Astrocyte of the spinal cord (primary cell): ENCODE results near the gene ZFAND3.

Source experiments
- DNase-seq: peaks from one replicate; pipeline ENCODE4 v3.0.0; 2011; ENCODE audit warnings: low read depth, low spot score
- H3K4me3 ChIP-seq: 2 replicates; pipeline ENCODE4 v1.5.1; 2011; ENCODE audit warnings: low read depth, mild to moderate bottlenecking, low read length, moderate library complexity
- in situ Hi-C: cut with HindIII; loops from 2 replicates; pipeline ENCODE4 v1.10.0; 2017; ENCODE audit warnings: low sequenced_read_pairs
- TF ChIP-seq, protein P1 (sequence below): IDR thresholded peaks from 2 replicates; pipeline ENCODE4 v1.5.1; 2012; ENCODE audit warnings: low read depth, mild to moderate bottlenecking, low read length, inconsistent platforms

ZFAND3 gene

DNA sequence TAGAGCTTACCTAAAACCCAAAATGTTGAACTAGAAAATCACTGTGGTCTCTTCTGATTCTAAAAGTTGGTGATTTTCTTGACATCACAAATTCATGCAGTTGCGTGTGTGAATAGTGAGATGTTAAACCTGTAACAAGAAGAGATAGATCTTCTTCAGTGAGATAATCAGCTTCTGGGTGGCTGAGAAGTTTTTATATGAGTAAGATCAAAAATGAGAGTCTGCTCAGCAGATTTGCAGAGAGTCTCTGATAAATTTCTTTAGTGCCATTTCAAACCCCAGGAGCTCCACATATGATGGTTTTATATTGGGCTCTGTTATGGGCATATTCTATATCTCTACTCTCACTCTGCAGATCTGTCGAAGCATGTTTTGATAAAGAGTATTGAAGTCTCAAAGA lies 185.4 kb downstream of the ZFAND3 start:
- DNase-seq, result no peak
- in situ Hi-C loops, result no loop called here
- TF ChIP-seq, protein P1, sequence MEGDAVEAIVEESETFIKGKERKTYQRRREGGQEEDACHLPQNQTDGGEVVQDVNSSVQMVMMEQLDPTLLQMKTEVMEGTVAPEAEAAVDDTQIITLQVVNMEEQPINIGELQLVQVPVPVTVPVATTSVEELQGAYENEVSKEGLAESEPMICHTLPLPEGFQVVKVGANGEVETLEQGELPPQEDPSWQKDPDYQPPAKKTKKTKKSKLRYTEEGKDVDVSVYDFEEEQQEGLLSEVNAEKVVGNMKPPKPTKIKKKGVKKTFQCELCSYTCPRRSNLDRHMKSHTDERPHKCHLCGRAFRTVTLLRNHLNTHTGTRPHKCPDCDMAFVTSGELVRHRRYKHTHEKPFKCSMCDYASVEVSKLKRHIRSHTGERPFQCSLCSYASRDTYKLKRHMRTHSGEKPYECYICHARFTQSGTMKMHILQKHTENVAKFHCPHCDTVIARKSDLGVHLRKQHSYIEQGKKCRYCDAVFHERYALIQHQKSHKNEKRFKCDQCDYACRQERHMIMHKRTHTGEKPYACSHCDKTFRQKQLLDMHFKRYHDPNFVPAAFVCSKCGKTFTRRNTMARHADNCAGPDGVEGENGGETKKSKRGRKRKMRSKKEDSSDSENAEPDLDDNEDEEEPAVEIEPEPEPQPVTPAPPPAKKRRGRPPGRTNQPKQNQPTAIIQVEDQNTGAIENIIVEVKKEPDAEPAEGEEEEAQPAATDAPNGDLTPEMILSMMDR, result no peak
- H3K4me3 ChIP-seq, result no peak overlapping the region

DNA sequence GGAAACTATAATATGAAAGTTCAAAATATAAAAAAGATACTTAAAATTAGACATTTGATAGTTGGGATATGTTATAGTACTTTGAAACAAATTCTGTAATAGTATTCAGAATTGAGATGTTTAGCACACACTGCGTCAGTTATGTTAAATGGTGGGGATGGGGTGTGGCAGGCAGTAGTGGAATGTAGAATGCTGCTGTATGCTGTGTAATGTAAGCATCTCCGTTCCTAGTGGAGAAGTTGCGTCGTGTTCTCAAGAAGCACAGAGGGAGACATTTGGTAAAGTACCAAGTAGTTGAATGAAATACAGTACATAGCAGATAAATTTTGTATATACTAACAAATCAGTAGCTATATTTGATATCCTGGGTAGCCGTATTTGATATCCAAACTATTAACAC lies 192.4 kb downstream of the ZFAND3 start:
- H3K4me3 ChIP-seq, result no peak overlapping the region
- in situ Hi-C loops, result no loop called here
- TF ChIP-seq, protein P1, result no peak
- DNase-seq, result no peak

DNA sequence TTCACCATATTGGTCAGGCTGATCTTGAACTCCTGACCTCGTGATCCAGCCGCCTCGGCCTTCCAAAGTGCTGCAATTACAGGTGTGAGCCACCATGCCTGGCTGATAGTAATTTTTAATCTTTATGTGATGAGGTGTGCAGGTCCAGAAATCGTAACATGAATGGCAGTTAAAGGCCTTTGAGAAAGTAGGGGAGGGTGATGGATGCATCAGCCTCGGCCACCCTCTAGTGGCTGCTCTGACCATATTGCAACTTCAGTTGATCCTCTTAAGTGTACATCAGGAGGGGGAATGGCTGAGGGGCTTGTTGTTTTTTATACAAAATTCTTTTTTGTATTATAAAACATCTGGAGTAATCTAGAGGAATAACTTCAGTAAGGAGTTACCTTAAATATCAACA lies 193.0 kb downstream of the ZFAND3 start:
- DNase-seq, result peak; percentile 56
- in situ Hi-C loops, result no loop called here
- no peak overlapping the region for H3K4me3 ChIP-seq
- TF ChIP-seq, protein P1, result peak; percentile 77

DNA sequence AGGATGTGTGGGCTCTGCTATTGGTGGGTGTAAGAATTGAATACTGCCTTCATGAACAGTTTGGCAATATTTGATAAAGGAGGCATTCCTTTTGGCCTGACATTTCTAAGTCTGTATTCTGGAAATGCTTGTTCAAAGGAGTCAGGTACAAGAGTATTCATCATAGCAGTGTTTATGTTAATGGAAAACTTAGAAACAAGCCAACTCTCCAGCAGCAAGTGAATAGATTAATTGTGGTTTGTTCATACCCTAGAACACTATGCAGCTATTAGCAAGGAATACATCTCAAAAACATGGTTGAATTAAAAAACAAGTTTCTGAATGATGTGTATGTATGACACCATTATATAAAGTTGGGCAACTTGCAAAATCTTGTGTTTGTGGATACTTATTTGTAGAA lies 195.8 kb downstream of the ZFAND3 start:
- in situ Hi-C loops, result no loop called here

DNA sequence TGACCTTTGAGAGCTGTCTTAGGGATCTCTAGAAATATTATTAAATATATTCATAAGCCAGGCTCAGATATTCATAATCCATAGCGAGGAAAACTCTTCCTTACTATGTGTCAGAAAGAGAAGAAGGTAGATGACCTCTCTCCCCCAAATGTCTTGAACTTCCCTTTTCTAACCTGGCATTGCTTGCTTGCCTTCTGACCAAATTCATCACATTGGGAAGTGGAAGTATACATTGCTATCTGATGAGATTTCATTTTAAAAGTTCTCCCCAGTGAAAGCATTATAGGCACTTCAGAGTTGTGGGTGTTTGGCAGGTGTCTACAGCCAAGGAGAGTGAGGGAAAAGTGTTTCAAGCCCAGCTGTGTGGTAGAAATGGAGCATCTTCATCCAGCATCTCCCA lies 197.3 kb downstream of the ZFAND3 start:
- no peak overlapping the region for H3K4me3 ChIP-seq
- in situ Hi-C loops, result no loop called here
- TF ChIP-seq, protein P1, result no peak
- DNase-seq, result no peak

More for the DNA sequence above, 195.8 kb downstream of the ZFAND3 start:
- DNase-seq, result no peak
- TF ChIP-seq, protein P1, result no peak
- no peak overlapping the region for H3K4me3 ChIP-seq

DNA sequence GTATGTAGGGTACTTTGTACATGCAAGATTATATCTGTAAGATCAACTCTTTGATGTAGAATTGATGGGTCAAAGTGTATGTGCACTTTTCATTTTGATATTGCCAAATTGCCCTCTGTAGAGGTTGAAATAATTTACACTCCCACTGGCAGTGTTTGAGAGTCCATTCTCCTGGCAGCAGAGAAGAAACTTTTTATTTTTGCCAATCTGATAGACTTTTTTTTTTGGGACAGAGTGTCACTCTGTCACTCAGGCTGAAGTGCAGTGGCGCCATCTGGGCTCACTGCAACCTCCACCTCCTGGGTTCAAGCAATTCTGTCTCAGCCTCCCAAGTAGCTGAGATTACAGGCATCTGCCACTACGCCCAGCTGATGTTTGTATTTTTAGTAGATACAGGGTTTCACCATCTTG lies 199.2 kb downstream of the ZFAND3 start:
- TF ChIP-seq, protein P1, result no peak
- H3K4me3 ChIP-seq, result no peak overlapping the region
- no peak for DNase-seq
- in situ Hi-C loops, result no loop called here

GRCh38 chr6:38020593-38020992 lies 201.1 kb downstream of the ZFAND3 start:
- no peak for DNase-seq
- in situ Hi-C loops, result no loop called here
- H3K4me3 ChIP-seq, result no peak overlapping the region
- TF ChIP-seq, protein P1, result no peak
